ENCODE data around the gene PTPN11. TPM values are rescaled to one million over a fixed set of nuclear protein-coding genes. Genes with fewer than 3 reads are reported as not detected.
A peak's percentile ranks its signal among the peaks of the same experiment; 100 is the strongest.

PTPN11 gene
- 152 and 153 TPM in 2 replicates for total RNA-seq (2022)
- Bru-seq, nascent RNA: percentile 85 among the genes with signal in this experiment
- percentile 90 among the genes with signal in this experiment for BruChase-seq, experiment 1, labeled RNA remaining after a 2-hour chase
- percentile 96 among the genes with signal in this experiment for BruChase-seq, experiment 2, labeled RNA remaining after a 6-hour chase
- long read RNA-seq, full-length matches to known transcripts: 66 of 127 reads
- long read RNA-seq, partial matches to known transcripts: 10 of 127 reads
- long read RNA-seq, other reads (novel, unspliced or antisense): 51 of 127 reads

GRCh38 chr12:112418608-112419296 lies at the start of gene PTPN11:
TSS of gene PTPN11 (plus strand) at chr12:112418947. CDS start at chr12:112419112, 165 bp downstream.
- ChIA-PET CTCF (no interaction called here), POLR2A (interaction anchor here (0.6 kb wide), 1 partner anchor 443 kb away, joined by 3 read pairs; no protein-coding TSS in a partner anchor)
- Mint-ChIP-seq H3K27ac (ENCODE audit: unreplicated experiment) (peak within 1 kb of the TSS; percentile 97), H3K4me3 (ENCODE audit: unreplicated experiment) (peak within 1 kb of the TSS; percentile 97), H3K27me3 (ENCODE audit: insufficient read depth, unreplicated experiment) (no peaks in the 10 kb centered on the region), H3K9me3 (ENCODE audit: unreplicated experiment) (no peaks in the 10 kb centered on the region), H3K4me1 (ENCODE audit: low read depth, unreplicated experiment) (no peaks in the 10 kb centered on the region), H3K36me3 (ENCODE audit: insufficient read depth, unreplicated experiment) (peaks cover 28% of the 10 kb centered on the region)
- intact Hi-C loops (cut with micrococcal nuclease; ENCODE audit: unreplicated experiment): loop anchor here (1.0 kb wide), 1 partner anchor 9 kb away; the partner anchor contains the start of gene RPL6
- peak; percentile 88 to 94 for DNase-seq
- no TSS peak for BruUV-seq (replicated peaks)
- no peaks in the 10 kb centered on the region for H3K27me3 ChIP-seq (replicated peaks; ENCODE audit: control insufficient read depth, insufficient read depth, low read length)
- peak within 1 kb of the TSS; percentile 95 for H3K4me3 ChIP-seq (ENCODE audit: low read depth, low read length)
- peaks cover 8% of the 10 kb centered on the region for H3K4me1 ChIP-seq
- peak; percentile 31 to 69 for TF ChIP-seq CTCF (IDR thresholded peaks at IDR 0.05; ENCODE audit: insufficient read depth in 1 of 2, low read depth in 1 of 2, low read length in 1 of 2, severe bottlenecking in 1 of 2, unreplicated experiment in 1 of 2)
- H3K9me3 ChIP-seq: no peaks in the 10 kb centered on the region
- no peaks in the 10 kb centered on the region for H3K36me3 ChIP-seq (ENCODE audit: control insufficient read depth, insufficient read depth, low read length)

GRCh38 chr12:112370199-112370598 lies 48.5 kb upstream of the PTPN11 start:
- BruUV-seq (replicated peaks): no TSS peak
- ChIA-PET CTCF (no interaction called here), POLR2A (no interaction called here)
- H3K36me3 ChIP-seq (ENCODE audit: control insufficient read depth, insufficient read depth, low read length): no peaks in the 10 kb centered on the region
- H3K4me1 ChIP-seq: peaks cover 13% of the 10 kb centered on the region
- no peaks in the 10 kb centered on the region for H3K27me3 ChIP-seq (replicated peaks; ENCODE audit: control insufficient read depth, insufficient read depth, low read length)
- H3K4me3 ChIP-seq (ENCODE audit: low read depth, low read length): no peak overlapping the region
- Mint-ChIP-seq H3K4me1 (ENCODE audit: low read depth, unreplicated experiment) (peaks cover 6% of the 10 kb centered on the region), H3K9me3 (ENCODE audit: unreplicated experiment) (no peaks in the 10 kb centered on the region), H3K4me3 (ENCODE audit: unreplicated experiment) (no peak overlapping the region), H3K36me3 (ENCODE audit: insufficient read depth, unreplicated experiment) (peaks cover 5% of the 10 kb centered on the region), H3K27ac (ENCODE audit: unreplicated experiment) (no peak overlapping the region), H3K27me3 (ENCODE audit: insufficient read depth, unreplicated experiment) (no peaks in the 10 kb centered on the region)
- no peak for DNase-seq
- TF ChIP-seq CTCF (IDR thresholded peaks at IDR 0.05; ENCODE audit: insufficient read depth in 1 of 2, low read depth in 1 of 2, low read length in 1 of 2, severe bottlenecking in 1 of 2, unreplicated experiment in 1 of 2): no peak
- H3K9me3 ChIP-seq: no peaks in the 10 kb centered on the region
- intact Hi-C loops (cut with micrococcal nuclease; ENCODE audit: unreplicated experiment): no loop called here

DNA sequence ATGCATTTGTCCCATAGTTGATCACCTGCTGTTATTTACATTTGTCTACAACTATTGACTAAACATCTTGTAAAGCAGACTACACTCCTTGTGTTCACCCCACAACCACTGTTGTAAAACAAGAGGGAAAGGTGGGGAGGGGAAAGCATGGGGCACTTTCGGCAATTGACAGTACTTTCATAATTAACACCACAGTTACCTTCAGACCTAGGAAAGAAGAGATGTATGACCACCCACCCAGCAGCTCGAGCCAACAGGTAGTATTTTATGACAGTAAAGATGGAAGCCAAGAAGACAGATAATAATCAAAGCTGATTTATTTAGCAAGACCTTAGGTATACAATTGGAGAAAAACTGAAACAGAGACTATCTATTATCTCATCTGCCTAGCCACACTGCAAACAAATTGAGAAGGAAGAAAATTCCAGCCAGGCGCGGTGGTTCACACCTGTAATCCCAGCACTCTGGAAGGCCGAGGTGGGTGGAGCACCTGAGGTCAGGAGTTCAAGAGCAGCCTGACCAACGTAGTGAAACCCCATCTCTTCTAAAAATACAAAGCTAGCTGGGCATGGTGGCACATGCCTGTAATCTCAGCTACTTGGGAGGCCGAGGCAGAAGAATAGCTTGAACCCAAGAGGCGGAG lies 47.8 kb upstream of the PTPN11 start:
- H3K36me3 Mint-ChIP-seq (ENCODE audit: insufficient read depth, unreplicated experiment): peaks cover 5% of the 10 kb centered on the region
- ChIA-PET POLR2A (no interaction called here), CTCF (no interaction called here)
- H3K27ac Mint-ChIP-seq (ENCODE audit: unreplicated experiment): no peak overlapping the region
- no TSS peak for BruUV-seq (replicated peaks)
- DNase-seq: peak in 1 of 2 experiments; percentile 21
- H3K9me3 Mint-ChIP-seq (ENCODE audit: unreplicated experiment): no peaks in the 10 kb centered on the region
- Histone ChIP-seq H3K36me3 (ENCODE audit: control insufficient read depth, insufficient read depth, low read length) (no peaks in the 10 kb centered on the region), H3K9me3 (no peaks in the 10 kb centered on the region), H3K27me3 (replicated peaks; ENCODE audit: control insufficient read depth, insufficient read depth, low read length) (no peaks in the 10 kb centered on the region), H3K4me3 (ENCODE audit: low read depth, low read length) (no peak overlapping the region), H3K4me1 (peaks cover 13% of the 10 kb centered on the region)
- H3K4me1 Mint-ChIP-seq (ENCODE audit: low read depth, unreplicated experiment): peaks cover 6% of the 10 kb centered on the region
- no peak for TF ChIP-seq CTCF (IDR thresholded peaks at IDR 0.05; ENCODE audit: insufficient read depth in 1 of 2, low read depth in 1 of 2, low read length in 1 of 2, severe bottlenecking in 1 of 2, unreplicated experiment in 1 of 2)
- no peak overlapping the region for H3K4me3 Mint-ChIP-seq (ENCODE audit: unreplicated experiment)
- H3K27me3 Mint-ChIP-seq (ENCODE audit: insufficient read depth, unreplicated experiment): no peaks in the 10 kb centered on the region
- intact Hi-C loops (cut with micrococcal nuclease; ENCODE audit: unreplicated experiment): no loop called here
